HepG2 (cell line): Measurements from ENCODE around the gene ANKRD55. TPM values are rescaled to one million over a fixed set of nuclear protein-coding genes. Genes with fewer than 3 reads are reported as not detected.

ENCODE experiments used
- ATAC-seq: fragments of 200-7000 bp; cut with Tn5 transposase; 3 replicates; pipeline ENCODE4 v1.9.1; 2020; ENCODE audit warnings: mild to moderate bottlenecking, moderate library complexity
- BruUV-seq: library from RNA; stranded (reverse); fragments of 400-500 nt; replicated peaks from 2 replicates; lab custom pipeline; 2021; lab: Mats Ljungman, UMichigan
- CTCF ChIA-PET: fragments of 300-600 bp; formaldehyde crosslinking; extraction: SDS; loops from one replicate; lab custom pipeline; 2021; ENCODE audit warnings: low total read pairs, inconsistent platforms, low intra/inter-chr PET ratio; lab: Yijun Ruan, JAX
- POLR2A ChIA-PET: fragments of 350-600 bp; sonication (Branson Sonifier 250); formaldehyde crosslinking; loops from one replicate; lab custom pipeline; 2020; ENCODE audit warnings: antibody characterized with exemption, inconsistent platforms; lab: Yijun Ruan, JAX
- DNase-seq: peaks from one replicate; pipeline ENCODE4 v3.0.0-alpha.2; 2015; ENCODE audit warnings: low spot score
- FAIRE-seq: peaks from 3 replicates; lab custom pipeline; 2011; peaks lifted over from hg19 to GRCh38; lab: Jason Lieb, UNC
- H2AFZ ChIP-seq: one replicate; pipeline ENCODE4 v1.6.1; 2011; ENCODE audit warnings: low read length, inconsistent platforms
- H3K27ac ChIP-seq: fragments of 300-600 bp; 3 replicates; pipeline ENCODE4 v1.8.0; 2011; ENCODE audit warnings: mixed run types, mild to moderate bottlenecking, mixed read lengths, low read length, inconsistent platforms; ENCODE audit not compliant: insufficient read depth; ENCODE audit errors: extremely low read length
- H3K27me3 ChIP-seq, 2 experiments: fragments of 200-600 bp in 1 of 2; 2 replicates in 1 of 2; 3 replicates in 1 of 2; pipeline versions ENCODE4 v1.6.0 to v1.8.0; 2011; ENCODE audit warnings: low read length in 2 of 2, mild to moderate bottlenecking in 2 of 2, moderate library complexity in 2 of 2, inconsistent platforms in 1 of 2; ENCODE audit not compliant: insufficient read depth in 2 of 2, control insufficient read depth in 1 of 2
- H3K36me3 ChIP-seq, 2 experiments: fragments of 200-600 bp in 1 of 2; replicated peaks in 1 of 2; 2 replicates in 1 of 2; 3 replicates in 1 of 2; pipeline versions ENCODE4 v1.5.1 to v1.8.0; 2011; ENCODE audit warnings: low read length in 2 of 2, inconsistent platforms in 1 of 2; ENCODE audit not compliant: insufficient read depth in 2 of 2, control insufficient read depth in 1 of 2
- H3K4me1 ChIP-seq: 2 replicates; pipeline ENCODE4 v1.5.1; 2012; ENCODE audit warnings: low read length, inconsistent platforms; ENCODE audit not compliant: insufficient read depth
- H3K4me2 ChIP-seq: 2 replicates; pipeline ENCODE4 v1.6.0; 2011; ENCODE audit warnings: low read depth, low read length, inconsistent platforms
- H3K4me3 ChIP-seq, 3 experiments: fragments of 200-600 bp in 1 of 3; sonication (generic), shearing (Covaris generic) in 1 of 3; replicated peaks in 1 of 3; 2 replicates each; pipeline ENCODE4 v1.5.1; 2011 to 2016; ENCODE audit warnings: low read length in 3 of 3, inconsistent platforms in 2 of 3, low read depth in 2 of 3, mild to moderate bottlenecking in 2 of 3, control low read depth in 1 of 3, mixed read lengths in 1 of 3; ENCODE audit not compliant: insufficient read depth in 1 of 3
- H3K79me2 ChIP-seq: one replicate; pipeline ENCODE4 v1.6.1; 2011; ENCODE audit warnings: low read length, inconsistent platforms; ENCODE audit not compliant: insufficient read depth
- H3K9ac ChIP-seq: 2 replicates; pipeline ENCODE4 v1.6.0; 2011; ENCODE audit warnings: mild to moderate bottlenecking, low read depth, low read length, inconsistent platforms; ENCODE audit not compliant: insufficient read depth
- H3K9me3 ChIP-seq: 2 replicates; pipeline ENCODE4 v1.5.1; 2012; ENCODE audit warnings: mild to moderate bottlenecking, low read length
- H4K20me1 ChIP-seq: 2 replicates; pipeline ENCODE4 v1.6.0; 2011; ENCODE audit warnings: inconsistent platforms, mild to moderate bottlenecking, low read length, moderate library complexity; ENCODE audit not compliant: insufficient read depth
- ATF7-NPFF ChIP-seq: sonication (generic); formaldehyde crosslinking; IDR thresholded peaks from 2 replicates; pipeline ENCODE4 v1.8.1; 2023; ENCODE audit warnings: mild to moderate bottlenecking, low read depth, missing genetic modification reagents, moderate library complexity
- EEA1 ChIP-seq: sonication (generic); formaldehyde crosslinking; IDR thresholded peaks from 2 replicates; pipeline ENCODE4 v1.5.1; 2020; ENCODE audit warnings: mild to moderate bottlenecking, missing genetic modification reagents, borderline replicate concordance
- HNF4G ChIP-seq, 2 experiments: sonication (generic) in 1 of 2; formaldehyde crosslinking in 1 of 2; IDR thresholded peaks; 2 replicates each; pipeline versions ENCODE4 v1.4.0 to v1.6.1; 2011 to 2020; ENCODE audit warnings: borderline replicate concordance in 2 of 2, low read depth in 2 of 2, mild to moderate bottlenecking in 2 of 2, low read length in 1 of 2, missing genetic modification reagents in 1 of 2, moderate library complexity in 1 of 2
- RELA ChIP-seq: sonication (generic); formaldehyde crosslinking; IDR thresholded peaks from 2 replicates; pipeline ENCODE4 v1.4.0; 2020; ENCODE audit warnings: missing genetic modification reagents
- TGIF2 ChIP-seq: IDR thresholded peaks from 2 replicates; pipeline ENCODE4 v1.6.1; 2016; ENCODE audit warnings: control low read depth, missing compliant biosample characterization
- THYN1 ChIP-seq: sonication (generic); formaldehyde crosslinking; IDR thresholded peaks from 2 replicates; pipeline ENCODE4 v1.8.1; 2023; ENCODE audit warnings: low read depth, mild to moderate bottlenecking, moderate library complexity, missing genetic modification reagents, borderline replicate concordance
- ZBTB38 ChIP-seq: sonication (generic); formaldehyde crosslinking; IDR thresholded peaks from 2 replicates; pipeline ENCODE4 v1.5.1; 2020; ENCODE audit warnings: mild to moderate bottlenecking, missing genetic modification reagents
- ZFP1 ChIP-seq: IDR thresholded peaks from 2 replicates; pipeline ENCODE4 v1.6.1; 2016
- ZNF557 ChIP-seq: sonication (generic); formaldehyde crosslinking; IDR thresholded peaks from 2 replicates; pipeline ENCODE4 v1.4.0; 2020; ENCODE audit warnings: missing genetic modification reagents
- ZNF687 ChIP-seq: sonication (generic); formaldehyde crosslinking; IDR thresholded peaks from 2 replicates; pipeline ENCODE4 v1.5.1; 2020; ENCODE audit warnings: mild to moderate bottlenecking, missing genetic modification reagents, moderate library complexity
- ZNF703 ChIP-seq: sonication (generic); formaldehyde crosslinking; IDR thresholded peaks from 2 replicates; pipeline ENCODE4 v1.5.1; 2020; ENCODE audit warnings: missing genetic modification reagents, mild to moderate bottlenecking, moderate library complexity, borderline replicate concordance
- ZNF747 ChIP-seq: sonication (generic); formaldehyde crosslinking; IDR thresholded peaks from 2 replicates; pipeline ENCODE4 v1.8.1; 2023; ENCODE audit warnings: missing genetic modification reagents, mild to moderate bottlenecking, borderline replicate concordance
- ZNF816 ChIP-seq: sonication (generic); formaldehyde crosslinking; IDR thresholded peaks from 2 replicates; pipeline ENCODE4 v1.8.0; 2022; ENCODE audit warnings: missing genetic modification reagents, mild to moderate bottlenecking, borderline replicate concordance
- ZNF839 ChIP-seq: sonication (generic); formaldehyde crosslinking; IDR thresholded peaks from 2 replicates; pipeline ENCODE4 v1.4.0; 2020; ENCODE audit warnings: missing genetic modification reagents, mild to moderate bottlenecking, borderline replicate concordance
- WGBS: methylation state at CpG from one replicate; pipeline ENCODE4 v1.1.6; 2017; ENCODE audit warnings: low lambda C conversion rate; 5-methylcytosine and 5-hydroxymethylcytosine counted together
- in situ Hi-C: cut with HindIII; loops from 2 replicates; pipeline ENCODE4 v1.10.0; 2017; ENCODE audit warnings: low pct_unique_long_range_greater_than_20kb; ENCODE audit not compliant: extremely low pct_ligation_motif_present
- intact Hi-C: fragments of 100-400 bp; cut with micrococcal nuclease; formaldehyde crosslinking; loops from one replicate; pipeline ENCODE4 v1.10.0; 2022; ENCODE audit not compliant: unreplicated experiment
- polyA plus RNA-seq, 8 experiments: library from polyadenylated mRNA; depleted of rRNA in 3 of 8; stranded (reverse) in 7 of 8; unstranded in 1 of 8; fragments of >200 nt; fragmentation: Illumina TruSeq in 4 of 8; extraction: Trizol in 4 of 8; gene quantifications; 2 replicates each; pipeline versions ENCODE4 v1.2.1 to v1.2.3, GENCODE V29; 2011 to 2016; ENCODE audit warnings: low read depth in 4 of 8, missing spikeins in 1 of 8, mixed read lengths in 1 of 8; ENCODE audit not compliant: insufficient read depth in 1 of 8
- total RNA-seq, 5 experiments: library from RNA; depleted of rRNA; stranded (reverse); fragments of >200 nt; fragmentation: Illumina TruSeq; extraction: Trizol; gene quantifications; 2 replicates each; pipeline ENCODE4 v1.2.3, GENCODE V29; 2016; ENCODE audit warnings: low read depth in 1 of 5

ANKRD55 gene
- total and polyA plus RNA-seq, 2 of the 13 experiments (the other 11 are each of a cell fraction or from before 2014, with no cell fraction given), result 0.11 to 0.28 TPM

GRCh38 chr5:56108246-56108645 is 124.9 kb downstream of the ANKRD55 start:
- Histone ChIP-seq H3K36me3 (no peaks in the 10 kb centered on the region), H3K9ac (no peak overlapping the region), H3K79me2 (no peaks in the 10 kb centered on the region), H3K4me3 (no peak overlapping the region), H4K20me1 (no peaks in the 10 kb centered on the region), H3K9me3 (no peaks in the 10 kb centered on the region), H3K4me1 (peaks cover 36% of the 10 kb centered on the region), H2AFZ (no peak overlapping the region), H3K4me2 (no peak overlapping the region), H3K27me3 (no peaks in the 10 kb centered on the region), H3K27ac (no peak overlapping the region)
- BruUV-seq, result no TSS peak
- DNase-seq (no peak), FAIRE-seq (no peak), ATAC-seq (no peak)
- WGBS, result 97% methylated on average over 3 of the region's 3 CpGs
- ChIA-PET CTCF (no interaction called here), POLR2A (no interaction called here)
- TF ChIP-seq ZBTB38 (CRISPR knock-in tag), result no peak
- no peak for TF ChIP-seq THYN1 (CRISPR knock-in tag)
- no peak for TF ChIP-seq TGIF2
- no peak for TF ChIP-seq ZNF747 (CRISPR knock-in tag)
- TF ChIP-seq ZNF687 (CRISPR knock-in tag), result no peak
- TF ChIP-seq ZNF816, result no peak
- no peak for TF ChIP-seq HNF4G (IDR thresholded peaks at IDR 0.05; ENCODE audit: borderline replicate concordance, low read depth, low read length)
- TF ChIP-seq HNF4G (CRISPR knock-in tag; IDR thresholded peaks at IDR 0.05; ENCODE audit: borderline replicate concordance, low read depth), result no peak
- TF ChIP-seq ATF7-NPFF (CRISPR knock-in tag), result no peak
- TF ChIP-seq EEA1, result no peak
- TF ChIP-seq ZFP1 (CRISPR knock-in tag), result no peak
- no peak for TF ChIP-seq ZNF703
- TF ChIP-seq RELA (CRISPR knock-in tag), result no peak
- no peak for TF ChIP-seq ZNF839 (CRISPR knock-in tag)
- no peak for TF ChIP-seq ZNF557 (CRISPR knock-in tag)
- intact Hi-C loops, result no loop called here
- in situ Hi-C loops, result no loop called here
